Glutamatergic neuron (in vitro differentiated cells): ENCODE data around the gene SPATA20. TPM values are rescaled to one million over a fixed set of nuclear protein-coding genes. Genes with fewer than 3 reads are reported as not detected.

ENCODE experiments used
- DNase-seq: peaks from one replicate; pipeline ENCODE4 v3.0.0; 2022
- H3K27ac Mint-ChIP-seq: one replicate; pipeline ENCODE4 v1.8.0; 2020; ENCODE audit warnings: mild to moderate bottlenecking, mixed read lengths, inconsistent platforms; ENCODE audit not compliant: unreplicated experiment
- H3K27me3 Mint-ChIP-seq: one replicate; pipeline ENCODE4 v1.8.0; 2020; ENCODE audit warnings: mild to moderate bottlenecking, moderate library complexity, mixed read lengths, inconsistent platforms; ENCODE audit not compliant: unreplicated experiment
- H3K36me3 Mint-ChIP-seq: one replicate; pipeline ENCODE4 v1.8.0; 2020; ENCODE audit warnings: mild to moderate bottlenecking, mixed read lengths, inconsistent platforms; ENCODE audit not compliant: unreplicated experiment
- H3K4me1 Mint-ChIP-seq: one replicate; pipeline ENCODE4 v1.8.0; 2020; ENCODE audit warnings: mild to moderate bottlenecking, low read depth, mixed read lengths, inconsistent platforms; ENCODE audit not compliant: unreplicated experiment
- H3K4me3 Mint-ChIP-seq: one replicate; pipeline ENCODE4 v1.8.0; 2020; ENCODE audit warnings: mild to moderate bottlenecking, mixed read lengths, inconsistent platforms; ENCODE audit not compliant: unreplicated experiment
- H3K9me3 Mint-ChIP-seq: one replicate; pipeline ENCODE4 v1.8.0; 2020; ENCODE audit warnings: mild to moderate bottlenecking, moderate library complexity, mixed read lengths, inconsistent platforms; ENCODE audit not compliant: unreplicated experiment
- total RNA-seq: library from RNA; stranded (reverse); fragmentation: NEBNext Ultra II Directional; extraction: Animal tissue kit (Norgen Biotek cat#: 25700); gene quantifications from one replicate; pipeline ENCODE4 v1.2.1, GENCODE V29; 2021; ENCODE audit not compliant: unreplicated experiment
- TF ChIP-seq, protein P1 (sequence below): fragments of 200-600 bp; sonication (generic); IDR thresholded peaks from one replicate; pipeline ENCODE4 v1.5.0; 2021; ENCODE audit not compliant: partially characterized antibody, unreplicated experiment

Gene SPATA20
- total RNA-seq, 1 donor from 2014 or later: 14.0 TPM

DNA sequence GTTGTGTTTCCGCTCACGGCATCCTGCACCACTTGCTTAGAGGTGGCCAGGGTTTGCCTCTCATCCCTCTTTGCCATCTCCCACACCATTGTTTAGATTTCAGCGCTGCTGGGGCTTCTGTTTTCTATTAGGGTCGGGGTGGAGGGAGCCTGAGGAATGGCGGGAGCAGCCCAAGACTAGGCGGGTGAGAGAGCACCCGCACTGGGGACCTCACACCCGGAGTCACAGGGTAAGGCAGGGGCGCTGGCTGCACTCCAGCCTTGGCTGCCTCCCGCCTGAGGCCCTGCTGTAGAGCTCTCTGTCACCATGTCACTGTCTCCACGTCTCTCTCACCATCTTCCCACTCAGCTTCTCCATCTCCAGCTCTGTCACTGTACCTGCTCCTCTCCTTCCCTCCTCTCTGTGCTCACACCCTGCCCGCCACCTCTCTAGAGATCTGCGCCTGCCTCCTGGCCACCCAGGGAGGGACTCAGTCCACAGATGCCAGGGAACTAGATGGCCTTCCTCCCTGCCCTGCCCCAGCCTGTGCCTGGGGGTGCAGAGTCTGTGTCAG is 54.9 kb downstream of the SPATA20 start:
- Mint-ChIP-seq H3K27me3 (peaks cover 11% of the 10 kb centered on the region), H3K9me3 (peaks cover 6% of the 10 kb centered on the region), H3K27ac (no peak overlapping the region), H3K4me3 (peak overlapping the region; percentile 10), H3K4me1 (peaks cover 22% of the 10 kb centered on the region), H3K36me3 (no peaks in the 10 kb centered on the region)
- TF ChIP-seq, protein P1, sequence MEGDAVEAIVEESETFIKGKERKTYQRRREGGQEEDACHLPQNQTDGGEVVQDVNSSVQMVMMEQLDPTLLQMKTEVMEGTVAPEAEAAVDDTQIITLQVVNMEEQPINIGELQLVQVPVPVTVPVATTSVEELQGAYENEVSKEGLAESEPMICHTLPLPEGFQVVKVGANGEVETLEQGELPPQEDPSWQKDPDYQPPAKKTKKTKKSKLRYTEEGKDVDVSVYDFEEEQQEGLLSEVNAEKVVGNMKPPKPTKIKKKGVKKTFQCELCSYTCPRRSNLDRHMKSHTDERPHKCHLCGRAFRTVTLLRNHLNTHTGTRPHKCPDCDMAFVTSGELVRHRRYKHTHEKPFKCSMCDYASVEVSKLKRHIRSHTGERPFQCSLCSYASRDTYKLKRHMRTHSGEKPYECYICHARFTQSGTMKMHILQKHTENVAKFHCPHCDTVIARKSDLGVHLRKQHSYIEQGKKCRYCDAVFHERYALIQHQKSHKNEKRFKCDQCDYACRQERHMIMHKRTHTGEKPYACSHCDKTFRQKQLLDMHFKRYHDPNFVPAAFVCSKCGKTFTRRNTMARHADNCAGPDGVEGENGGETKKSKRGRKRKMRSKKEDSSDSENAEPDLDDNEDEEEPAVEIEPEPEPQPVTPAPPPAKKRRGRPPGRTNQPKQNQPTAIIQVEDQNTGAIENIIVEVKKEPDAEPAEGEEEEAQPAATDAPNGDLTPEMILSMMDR: no peak
- no peak for DNase-seq

DNA sequence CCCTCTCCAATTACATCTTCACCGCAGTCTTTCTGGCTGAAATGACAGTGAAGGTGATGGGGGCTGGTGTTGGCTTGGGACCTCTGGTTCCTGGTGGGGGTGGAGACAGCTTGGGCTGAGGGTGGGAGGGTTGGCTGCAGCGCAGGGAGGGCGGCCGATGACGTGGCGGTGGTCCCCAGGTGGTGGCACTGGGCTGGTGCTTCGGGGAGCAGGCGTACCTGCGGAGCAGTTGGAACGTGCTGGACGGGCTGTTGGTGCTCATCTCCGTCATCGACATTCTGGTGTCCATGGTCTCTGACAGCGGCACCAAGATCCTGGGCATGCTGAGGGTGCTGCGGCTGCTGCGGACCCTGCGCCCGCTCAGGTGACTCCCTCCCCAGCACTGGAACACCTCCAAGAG is 55.9 kb downstream of the SPATA20 start:
- no peak overlapping the region for H3K27ac Mint-ChIP-seq
- TF ChIP-seq, protein P1: no peak

DNA sequence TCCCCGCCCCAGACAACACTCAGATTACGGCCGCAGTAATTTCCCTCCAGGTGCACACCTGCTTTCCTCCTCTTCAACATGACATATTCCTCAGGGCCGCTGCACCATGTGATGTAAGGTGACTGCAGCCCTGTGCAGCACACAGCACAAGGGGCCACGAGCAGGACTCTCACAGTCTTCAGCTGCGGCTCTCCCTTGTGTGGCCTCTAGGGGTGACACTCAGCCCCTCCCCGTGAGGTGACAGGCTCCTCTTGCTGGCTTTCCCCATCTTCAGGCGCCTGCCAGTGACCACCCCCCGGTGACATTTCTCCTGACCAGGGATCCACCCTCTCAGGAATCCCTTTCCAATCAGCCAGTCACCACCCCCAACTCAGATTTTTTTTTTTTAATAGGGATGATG is 56.4 kb downstream of the SPATA20 start:
- H3K27me3 Mint-ChIP-seq: peaks cover 11% of the 10 kb centered on the region
- no peaks in the 10 kb centered on the region for H3K36me3 Mint-ChIP-seq
- H3K4me3 Mint-ChIP-seq: peak overlapping the region; percentile 55
- peaks cover 6% of the 10 kb centered on the region for H3K9me3 Mint-ChIP-seq
- TF ChIP-seq, protein P1: peak; percentile 27
- no peak for DNase-seq
- peaks cover 24% of the 10 kb centered on the region for H3K4me1 Mint-ChIP-seq
- H3K27ac Mint-ChIP-seq: no peak overlapping the region

More for the DNA sequence above, 55.9 kb downstream of the SPATA20 start:
- H3K27me3 Mint-ChIP-seq: peaks cover 11% of the 10 kb centered on the region
- no peak overlapping the region for H3K4me3 Mint-ChIP-seq
- H3K9me3 Mint-ChIP-seq: peaks cover 6% of the 10 kb centered on the region
- DNase-seq: no peak
- no peaks in the 10 kb centered on the region for H3K36me3 Mint-ChIP-seq
- H3K4me1 Mint-ChIP-seq: peaks cover 24% of the 10 kb centered on the region

DNA sequence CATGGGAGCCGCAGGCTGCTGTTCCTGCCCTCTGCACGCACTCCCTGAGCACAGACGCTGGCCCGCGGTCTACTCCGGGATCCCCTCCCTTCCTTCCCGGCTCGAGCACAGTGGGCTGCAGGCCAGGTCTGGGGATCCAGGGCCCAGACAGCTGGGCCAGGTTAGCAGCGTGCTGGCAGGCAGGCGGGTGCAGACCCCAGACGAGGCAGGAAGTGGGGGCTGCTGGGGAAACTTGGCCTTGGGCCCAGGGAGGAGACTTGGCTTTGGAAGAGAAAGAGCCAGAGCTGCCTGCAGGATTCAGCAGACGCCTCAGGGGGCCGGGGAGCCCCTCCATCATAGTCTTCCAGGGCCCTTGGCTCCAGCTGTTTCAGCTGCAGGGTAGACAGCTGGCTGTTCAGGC is 57.5 kb downstream of the SPATA20 start:
- Mint-ChIP-seq H3K9me3 (peaks cover 14% of the 10 kb centered on the region), H3K4me1 (peaks cover 34% of the 10 kb centered on the region), H3K27me3 (peaks cover 14% of the 10 kb centered on the region), H3K27ac (no peak overlapping the region), H3K36me3 (no peaks in the 10 kb centered on the region), H3K4me3 (no peak overlapping the region)
- TF ChIP-seq, protein P1: no peak
- no peak for DNase-seq

DNA sequence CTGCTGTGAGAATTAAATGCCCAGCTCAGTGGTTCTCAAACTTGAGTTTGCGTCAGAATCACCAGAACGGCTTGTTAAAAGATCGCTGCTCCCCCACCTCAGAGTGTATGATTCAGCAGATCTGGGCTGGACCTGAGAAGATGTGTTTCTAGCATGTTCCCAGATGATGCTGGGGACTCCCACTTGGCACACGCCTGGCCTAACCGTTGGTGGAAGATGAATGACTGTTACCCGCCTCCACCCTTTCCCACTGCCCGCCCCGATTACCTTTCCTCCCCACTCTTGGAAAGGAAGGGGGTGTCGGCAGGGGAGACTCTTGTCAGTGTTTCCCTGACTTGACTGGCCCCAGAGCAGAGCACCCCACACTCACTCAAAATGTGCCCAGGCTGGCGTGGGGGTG is 58.5 kb downstream of the SPATA20 start:
- TF ChIP-seq, protein P1: no peak
- no peak overlapping the region for H3K27ac Mint-ChIP-seq
- peaks cover 15% of the 10 kb centered on the region for H3K27me3 Mint-ChIP-seq
- H3K9me3 Mint-ChIP-seq: peaks cover 20% of the 10 kb centered on the region
- no peak for DNase-seq
- H3K36me3 Mint-ChIP-seq: no peaks in the 10 kb centered on the region
- H3K4me1 Mint-ChIP-seq: peaks cover 43% of the 10 kb centered on the region
- H3K4me3 Mint-ChIP-seq: no peak overlapping the region

Other genes with a start within 250 kb of the SPATA20 start
- 11.0 TPM for gene XYLT2, start 201.0 kb upstream of the SPATA20 start, total RNA-seq
- gene MRPL27, start 174.0 kb upstream of the SPATA20 start, total RNA-seq: 77.2 TPM
- gene EME1, start 173.9 kb upstream of the SPATA20 start, total RNA-seq: 4.7 TPM
- gene LRRC59, start 149.7 kb upstream of the SPATA20 start, total RNA-seq: 73.9 TPM
- gene ACSF2, start 121.0 kb upstream of the SPATA20 start, total RNA-seq: 52.2 TPM
- gene CHAD, start 78.3 kb upstream of the SPATA20 start, total RNA-seq: not detected
- gene RSAD1, start 68.3 kb upstream of the SPATA20 start, total RNA-seq: 22.0 TPM
- 2.5 TPM for gene MYCBPAP, start 38.7 kb upstream of the SPATA20 start, total RNA-seq
- 0.12 TPM for gene EPN3, start 14.4 kb upstream of the SPATA20 start, total RNA-seq
- gene CACNA1G, start 13.5 kb downstream of the SPATA20 start, total RNA-seq: 2.2 TPM
- gene ABCC3, start 87.7 kb downstream of the SPATA20 start, total RNA-seq: not detected
- 40.8 TPM for gene ANKRD40, start 160.7 kb downstream of the SPATA20 start, total RNA-seq
- gene LUC7L3, start 172.4 kb downstream of the SPATA20 start, total RNA-seq: 222 TPM
- gene ANKRD40CL, start 220.3 kb downstream of the SPATA20 start, total RNA-seq: not detected